Cerebellar nuclear complex (tissue), 1 donor: ENCODE results near the gene CHMP4B.
A peak's percentile ranks its signal among the peaks of the same experiment; 100 is the strongest.

Experiments used
- DNase-seq, 2 experiments: peaks; one replicate each; lab custom pipeline; 2025; lab: John Stamatoyannopoulos, UW

Gene CHMP4B

DNA sequence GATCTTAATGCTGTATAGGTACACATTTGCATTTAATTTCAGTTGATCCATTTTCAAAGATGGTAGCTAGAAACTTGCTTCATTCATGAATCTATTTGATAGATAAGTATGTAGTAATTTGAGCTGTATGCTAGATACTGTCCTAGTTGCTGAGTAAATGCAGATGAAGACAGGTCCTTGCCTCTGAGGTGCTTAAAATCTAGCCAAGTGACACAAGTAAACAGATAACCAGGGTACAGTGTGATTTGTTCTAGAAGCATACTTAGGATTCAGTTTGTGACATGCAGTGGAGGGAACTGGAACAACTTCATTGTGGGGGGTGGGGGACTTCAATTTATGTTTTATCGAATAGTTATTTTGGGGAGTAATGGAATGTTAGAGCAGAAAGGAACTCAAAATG is 9.2 kb downstream of the CHMP4B start:
- no peak for DNase-seq

DNA sequence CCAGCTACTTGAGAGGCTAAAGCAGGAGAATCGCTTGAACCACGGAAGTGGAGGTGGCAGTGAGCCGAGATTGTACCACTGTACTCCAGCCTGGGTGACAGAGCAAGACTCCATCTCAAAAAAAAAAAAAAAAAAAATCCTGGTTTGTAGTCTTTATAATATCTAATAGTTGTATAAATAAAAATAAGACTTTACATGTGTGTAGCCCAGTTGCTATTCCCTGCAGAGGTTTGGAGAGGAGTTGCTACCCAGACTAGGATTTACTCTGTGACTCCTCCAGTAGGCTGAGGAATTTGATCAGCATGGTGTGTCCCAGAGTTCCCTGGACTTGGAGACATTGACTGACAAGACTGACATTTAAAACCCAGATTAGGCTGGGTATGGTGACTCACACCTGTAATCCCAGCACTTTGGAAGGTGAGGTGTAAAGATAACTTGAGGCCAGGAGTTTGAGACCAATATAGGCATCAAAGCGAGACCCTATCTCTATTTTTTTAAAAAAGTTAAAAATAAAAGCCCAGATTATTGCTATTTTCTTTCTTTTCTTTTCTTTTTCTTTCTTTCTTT is 10.2 kb downstream of the CHMP4B start:
- DNase-seq, result no peak

DNA sequence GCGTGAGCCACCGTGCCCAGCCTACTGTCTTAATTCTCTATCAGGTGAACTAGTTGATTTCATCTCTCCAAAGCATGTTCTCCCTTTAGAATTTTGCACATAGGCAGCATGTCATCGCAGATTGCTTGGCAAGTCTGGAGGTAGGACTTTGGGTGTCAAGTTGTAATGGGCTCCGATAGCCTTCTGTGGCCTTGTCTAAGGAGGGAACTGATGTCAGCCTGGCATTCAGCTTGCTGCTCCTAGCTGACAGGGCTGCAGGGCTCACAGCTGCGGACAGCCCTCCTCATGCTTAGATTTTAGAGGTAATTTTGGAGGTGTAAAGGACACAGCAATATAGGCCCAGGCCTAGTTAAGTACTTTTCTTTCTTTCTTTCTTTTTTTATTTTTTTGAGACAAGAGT is 11.3 kb downstream of the CHMP4B start:
- DNase-seq, result no peak

DNA sequence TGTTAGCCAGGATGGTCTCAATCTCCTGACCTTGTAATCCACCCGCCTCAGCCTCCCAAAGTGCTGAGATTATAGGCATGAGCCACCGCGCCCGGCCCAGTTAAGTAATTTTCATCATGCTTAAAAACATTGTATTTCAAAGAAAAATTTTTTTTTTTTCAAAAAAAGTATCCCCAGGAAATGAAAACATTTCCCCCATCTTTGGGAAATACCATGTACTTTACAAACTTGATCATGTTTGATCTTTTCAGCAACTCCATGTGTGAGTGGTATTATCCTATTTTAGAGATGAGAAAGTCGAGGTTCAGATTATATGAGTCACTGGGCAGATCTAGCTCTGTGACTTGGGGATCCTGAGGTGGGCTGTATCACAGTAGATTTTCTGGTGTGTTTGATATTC is 11.8 kb downstream of the CHMP4B start:
- DNase-seq, result no peak

DNA sequence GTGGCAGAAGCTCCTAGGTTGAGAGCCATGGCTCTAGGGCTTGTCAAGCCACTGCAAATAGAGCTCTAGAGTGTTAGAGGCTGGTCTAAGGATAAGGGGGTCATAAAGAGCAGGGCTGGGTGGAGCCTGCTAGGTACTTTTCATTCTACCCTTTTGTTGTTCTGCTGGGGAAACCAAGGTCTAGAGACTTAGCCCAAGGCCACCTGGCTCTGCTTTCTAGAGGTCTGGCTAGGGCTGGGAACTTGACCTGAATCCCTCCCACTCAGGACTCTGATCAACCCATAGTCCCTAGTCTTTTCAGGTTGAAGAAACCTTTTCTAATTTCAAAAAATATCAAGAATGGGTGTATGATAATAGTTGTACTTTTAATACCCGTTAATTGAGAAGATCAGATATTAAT is 13.7 kb downstream of the CHMP4B start:
- no peak for DNase-seq

DNA sequence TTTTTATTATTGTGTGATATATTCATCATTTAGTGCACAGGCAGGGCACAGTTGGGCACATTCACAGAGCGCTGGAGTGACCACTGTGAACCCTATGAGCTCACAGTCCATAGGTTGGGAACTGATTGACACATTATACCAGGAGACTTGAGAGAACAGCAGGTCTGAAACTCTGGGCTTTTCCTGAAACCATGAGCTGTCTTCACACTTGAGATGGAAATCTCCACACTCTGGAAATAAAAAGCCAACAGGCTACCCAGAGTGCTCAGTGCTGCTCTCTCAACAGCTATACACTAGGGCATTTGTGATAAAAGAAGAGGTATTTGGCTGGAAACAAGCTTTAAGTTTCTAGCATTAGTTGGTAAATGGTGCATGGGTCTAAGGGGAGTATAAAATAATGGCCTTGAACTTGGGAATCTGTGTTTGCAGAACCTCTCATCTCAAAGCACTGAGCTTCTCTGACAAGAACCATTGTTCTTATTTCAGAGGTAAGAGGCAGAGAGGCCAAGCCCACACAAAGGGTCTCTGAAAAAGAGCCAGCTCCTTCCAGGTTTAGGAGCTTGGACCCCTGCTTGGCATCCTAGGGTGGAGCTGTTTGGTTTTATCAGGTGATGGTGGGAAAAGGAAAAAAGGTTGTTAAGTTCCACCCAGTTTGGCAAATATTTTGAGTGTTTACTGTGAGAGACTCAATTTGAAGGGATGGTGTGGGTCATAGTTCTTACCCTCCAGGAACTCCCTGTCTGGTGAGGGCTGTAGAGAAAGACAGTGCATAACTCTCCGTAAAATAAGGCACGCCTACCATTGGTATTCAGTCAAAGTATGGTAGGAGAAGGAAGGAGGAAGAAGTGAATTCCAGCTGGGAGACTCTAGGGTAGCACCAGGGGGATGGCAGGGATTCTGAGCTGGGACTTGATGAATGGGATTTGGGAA is 14.5 kb downstream of the CHMP4B start:
- DNase-seq, result no peak

DNA sequence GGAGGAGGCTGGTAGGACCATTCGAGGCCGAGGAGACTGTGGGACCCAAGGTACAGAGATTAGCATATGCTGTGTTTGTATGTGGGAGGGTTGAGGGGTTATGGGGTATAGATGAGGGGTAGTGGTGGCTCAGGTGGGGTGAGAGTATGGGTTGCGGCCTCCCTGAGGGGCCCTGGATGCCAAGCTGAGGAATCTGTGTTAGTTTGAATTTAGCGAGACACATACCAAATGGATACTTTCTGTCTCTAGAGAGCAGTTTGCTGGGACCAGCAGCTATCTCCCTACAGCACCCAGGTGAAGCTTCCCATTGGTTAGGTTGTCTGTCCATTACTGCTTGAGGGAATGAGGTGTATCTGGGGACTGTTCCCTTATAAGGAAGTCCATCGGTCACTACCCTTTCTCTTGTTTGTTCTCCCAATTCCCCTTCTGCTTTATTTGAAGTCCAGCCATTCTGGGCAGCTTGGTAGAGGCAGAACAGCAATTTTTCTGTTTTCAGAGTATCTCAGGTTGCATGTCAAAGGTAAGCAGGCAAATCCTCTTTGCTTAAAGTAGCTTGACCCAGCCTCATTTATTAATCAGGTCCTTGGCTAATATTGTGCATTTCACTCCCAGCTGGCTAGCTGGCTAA is 15.2 kb downstream of the CHMP4B start:
- no peak for DNase-seq

DNA sequence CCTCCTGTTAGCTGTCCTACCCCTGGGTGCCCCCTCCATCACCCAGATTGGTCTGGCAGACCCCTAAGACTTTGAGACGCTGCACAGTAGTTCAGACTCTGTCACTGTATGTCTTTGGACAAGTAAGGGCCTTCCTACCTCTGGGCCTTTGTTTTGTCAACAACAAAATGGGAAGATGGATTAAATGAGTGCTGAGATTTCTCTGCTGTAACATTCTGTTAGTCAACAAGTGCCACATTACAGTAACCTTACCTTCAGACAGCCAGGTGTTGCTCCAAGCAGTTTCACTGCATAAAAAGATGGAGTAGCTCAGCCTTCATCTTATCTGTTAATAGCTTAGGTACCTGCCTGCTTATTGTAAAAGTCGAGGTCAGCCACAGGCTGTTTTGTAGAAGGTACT is 16.0 kb downstream of the CHMP4B start:
- no peak for DNase-seq

DNA sequence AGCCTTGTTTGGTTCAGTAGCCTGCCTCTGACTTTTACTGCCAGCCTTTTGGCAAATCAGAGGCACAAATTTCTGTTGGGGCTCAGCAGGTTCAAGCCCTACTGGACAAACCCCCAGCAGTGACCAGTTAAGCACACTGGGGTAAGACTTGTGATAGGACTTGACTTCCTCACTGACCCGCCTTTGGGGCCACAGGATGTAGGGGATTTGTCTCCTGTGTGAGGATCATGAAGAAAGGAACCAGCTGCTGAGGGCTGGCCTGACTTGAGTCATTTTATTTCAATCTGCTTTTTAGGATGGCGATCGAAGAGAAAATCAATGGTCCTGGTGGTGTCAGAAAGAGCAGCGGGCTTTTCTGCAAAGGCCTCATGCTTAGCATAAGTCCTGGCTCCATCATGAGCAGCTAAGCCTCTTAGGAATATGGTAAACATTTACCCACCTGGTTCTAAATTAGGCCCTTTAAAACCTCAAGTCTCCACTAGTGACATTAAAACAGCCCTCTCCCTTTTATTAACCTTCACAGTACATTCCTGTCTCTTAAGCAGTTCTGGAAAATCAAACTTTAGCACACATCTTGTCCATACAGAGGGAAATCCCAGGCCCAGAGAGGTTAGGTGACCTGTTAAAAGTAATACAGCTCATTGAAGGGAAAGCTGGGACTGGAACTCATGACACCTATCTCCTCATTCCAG is 16.6 kb downstream of the CHMP4B start:
- no peak for DNase-seq

DNA sequence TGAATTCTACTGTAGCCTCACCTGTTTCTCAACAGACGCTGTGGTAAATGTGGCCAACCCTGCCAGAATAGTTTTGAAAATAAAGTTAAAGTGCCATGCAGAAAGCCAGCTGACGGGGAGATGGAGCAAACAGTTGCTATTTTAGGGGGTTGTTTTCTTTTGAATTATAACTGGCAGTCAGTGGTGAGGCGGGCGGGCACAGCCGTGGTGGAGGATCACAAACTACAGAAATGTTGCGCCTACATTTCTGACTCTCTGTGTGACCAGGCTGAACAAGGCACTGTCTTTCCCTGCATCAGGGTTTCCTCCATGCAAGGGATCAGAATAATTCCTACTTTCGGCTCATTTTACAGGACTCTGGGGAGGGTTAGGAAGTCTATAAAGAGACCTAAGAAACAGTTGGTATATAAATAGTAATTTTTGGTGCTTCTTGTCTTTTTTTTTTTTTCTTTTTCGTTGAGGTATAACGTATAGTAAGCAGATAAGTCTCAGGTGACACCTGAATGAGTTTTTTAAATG is 17.2 kb downstream of the CHMP4B start:
- DNase-seq, result no peak

DNA sequence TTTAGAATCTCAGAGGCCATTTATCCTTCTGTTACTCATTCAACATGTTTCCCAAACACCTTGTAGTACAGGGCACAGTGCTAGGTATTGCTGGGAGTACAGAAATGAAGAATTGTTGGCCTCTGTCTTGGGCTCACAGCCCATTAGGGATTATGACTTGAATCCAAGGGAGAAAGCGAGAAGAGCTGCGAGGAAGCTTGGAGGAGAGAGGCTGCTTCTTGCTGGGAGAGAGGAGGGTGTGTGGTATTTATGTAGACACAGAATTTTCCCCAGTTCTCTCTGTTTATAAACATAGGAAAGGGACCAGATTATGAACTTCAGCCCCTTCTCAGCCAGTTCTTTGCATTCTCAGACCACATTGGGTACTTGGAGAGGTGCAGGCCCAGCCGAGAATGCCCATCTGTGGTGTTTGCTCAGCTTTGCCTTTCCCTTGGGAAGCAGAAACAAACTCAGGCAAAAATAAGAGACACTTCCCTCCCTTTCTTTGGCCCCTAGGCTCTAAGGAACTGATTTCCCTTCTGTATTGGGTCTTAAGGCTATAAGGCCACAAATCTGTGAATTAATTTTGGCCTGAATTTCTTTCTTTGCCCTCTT is 17.9 kb downstream of the CHMP4B start:
- DNase-seq, result no peak

DNA sequence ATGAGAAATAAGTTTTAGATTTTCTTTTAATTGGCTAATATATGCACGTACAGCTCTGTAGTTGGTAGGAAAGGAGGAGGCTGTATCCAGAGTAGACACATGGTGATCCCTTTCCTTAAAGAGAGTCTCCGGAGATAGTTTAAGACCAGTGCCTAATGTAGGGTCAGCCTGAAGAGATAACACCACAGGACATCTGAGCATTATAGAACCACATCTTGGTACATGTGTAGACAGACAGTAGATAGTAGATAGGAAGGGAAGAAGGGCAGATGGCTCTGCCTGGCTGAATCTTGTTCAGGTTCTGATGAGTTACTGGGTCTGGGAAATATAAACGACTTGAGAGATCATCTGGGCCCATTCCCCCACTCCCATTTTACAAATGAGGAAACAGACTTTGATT is 18.5 kb downstream of the CHMP4B start:
- DNase-seq, result no peak

DNA sequence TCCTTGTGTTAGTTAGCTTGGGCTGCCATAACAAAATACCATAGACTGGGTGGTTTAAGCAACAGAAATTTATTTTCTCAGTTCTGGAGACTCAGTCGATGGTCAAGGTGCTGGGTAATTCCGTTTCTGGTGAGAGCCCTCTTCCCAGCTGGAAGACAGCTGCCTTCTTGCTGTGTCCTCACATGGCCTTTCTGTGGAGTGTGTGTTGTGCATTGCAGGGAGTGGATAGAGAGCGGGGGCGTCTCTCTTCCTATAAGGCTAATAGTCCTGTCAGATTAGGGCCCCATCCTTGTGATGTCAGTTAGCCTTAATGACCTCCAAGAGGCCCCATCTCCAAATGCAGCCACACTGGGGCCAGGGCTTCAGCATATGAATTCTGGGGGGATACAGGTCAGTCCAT is 19.2 kb downstream of the CHMP4B start:
- DNase-seq, result no peak

DNA sequence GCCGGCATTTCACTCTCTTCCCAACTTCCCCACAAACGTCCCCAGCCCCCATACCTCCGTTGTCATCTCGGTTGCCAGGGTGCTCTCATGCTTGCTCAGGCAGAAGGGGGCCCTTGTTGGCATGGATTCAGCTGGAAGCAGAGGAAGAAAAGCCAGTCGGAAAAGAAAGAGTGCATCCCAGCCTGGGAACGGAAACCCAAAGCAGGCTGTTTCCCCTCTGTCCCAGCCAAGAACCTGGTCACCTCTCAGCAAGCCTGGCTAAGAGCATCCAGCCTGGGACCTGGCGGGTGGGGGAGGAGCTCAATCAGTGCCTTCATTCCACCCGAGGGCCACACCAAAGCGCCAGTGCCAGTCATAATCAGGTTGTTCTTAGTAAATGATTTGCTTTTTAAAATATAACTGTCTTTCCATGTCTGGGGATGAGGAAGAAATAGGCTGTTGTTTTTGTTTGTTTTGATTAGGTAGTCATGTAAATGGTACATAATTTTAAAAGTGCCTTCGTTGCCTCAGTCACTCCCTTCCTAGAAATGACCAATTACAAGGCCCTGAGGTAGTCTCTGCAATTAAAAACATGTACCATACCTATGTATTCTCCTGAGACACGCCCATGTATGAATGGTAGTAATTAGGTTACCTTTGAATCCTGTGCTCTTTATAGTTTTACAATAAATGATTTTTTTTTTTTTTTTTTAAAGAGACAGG is 21.1 kb downstream of the CHMP4B start:
- peak in 1 of 2 experiments; percentile 23 for DNase-seq

DNA sequence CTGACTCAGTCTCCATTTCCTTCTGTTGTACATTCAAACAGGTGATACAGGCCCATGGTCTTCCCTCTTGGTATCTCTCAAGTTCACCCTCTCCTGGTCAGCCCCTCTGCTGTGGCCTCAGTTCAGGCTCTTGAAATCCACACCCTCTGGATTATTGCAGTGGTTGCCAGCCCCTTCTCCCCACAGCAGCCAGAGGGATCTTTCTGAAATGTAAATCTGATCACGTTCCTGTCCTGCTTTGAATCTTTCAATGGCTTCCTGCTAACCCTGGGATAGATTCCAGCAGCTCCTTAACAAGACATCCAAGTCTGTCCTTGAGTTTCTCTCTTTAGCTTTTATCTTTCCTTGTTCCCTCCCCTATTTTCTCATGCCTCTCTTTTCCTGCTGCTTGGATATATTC is 22.2 kb downstream of the CHMP4B start:
- DNase-seq, result no peak

DNA sequence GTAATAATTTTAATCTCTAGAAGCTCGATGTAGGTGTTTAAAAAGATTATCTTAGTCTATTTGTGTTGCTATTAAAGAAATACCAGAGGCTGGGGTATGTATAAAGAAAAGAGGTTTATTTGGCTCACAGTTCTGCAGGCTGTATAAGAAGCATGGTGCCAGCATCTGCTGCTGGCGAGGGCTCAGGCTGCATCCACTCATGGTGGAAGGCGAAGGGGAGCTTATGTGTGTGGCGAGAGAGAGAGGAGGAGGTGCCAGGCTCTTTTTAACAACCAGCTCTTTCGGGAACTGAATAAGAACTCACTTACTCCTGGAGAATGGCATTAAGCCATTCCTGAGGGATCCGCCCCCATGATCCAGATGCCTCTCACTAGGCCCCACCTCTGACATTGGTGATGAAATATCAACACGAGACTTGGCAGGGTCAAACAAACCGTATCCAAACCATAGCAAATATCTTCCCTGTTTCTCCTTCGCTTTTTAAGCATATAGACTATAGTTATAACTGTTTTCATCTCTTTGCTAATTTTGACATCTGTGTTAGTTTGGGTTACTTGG is 24.5 kb downstream of the CHMP4B start:
- DNase-seq, result no peak

DNA sequence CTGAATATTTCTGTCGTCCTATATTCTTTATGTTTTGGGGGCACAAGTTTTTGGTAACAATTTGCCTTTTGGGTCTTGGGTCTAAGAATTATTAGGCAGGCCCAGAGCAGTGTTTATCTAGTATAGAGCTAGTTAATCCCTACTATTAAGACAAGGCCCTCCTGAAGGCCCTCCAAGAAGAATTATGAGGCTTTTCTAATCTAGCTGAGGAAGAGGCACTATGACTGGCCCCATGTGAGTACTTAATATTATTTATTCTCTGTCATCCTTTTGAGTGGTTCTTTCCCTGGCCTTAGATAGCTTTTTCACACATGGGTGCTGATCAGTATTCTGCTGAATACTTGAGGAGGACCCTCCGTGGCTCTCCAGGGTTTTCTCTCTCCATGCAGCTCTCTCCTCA is 25.1 kb downstream of the CHMP4B start:
- DNase-seq, result no peak

DNA sequence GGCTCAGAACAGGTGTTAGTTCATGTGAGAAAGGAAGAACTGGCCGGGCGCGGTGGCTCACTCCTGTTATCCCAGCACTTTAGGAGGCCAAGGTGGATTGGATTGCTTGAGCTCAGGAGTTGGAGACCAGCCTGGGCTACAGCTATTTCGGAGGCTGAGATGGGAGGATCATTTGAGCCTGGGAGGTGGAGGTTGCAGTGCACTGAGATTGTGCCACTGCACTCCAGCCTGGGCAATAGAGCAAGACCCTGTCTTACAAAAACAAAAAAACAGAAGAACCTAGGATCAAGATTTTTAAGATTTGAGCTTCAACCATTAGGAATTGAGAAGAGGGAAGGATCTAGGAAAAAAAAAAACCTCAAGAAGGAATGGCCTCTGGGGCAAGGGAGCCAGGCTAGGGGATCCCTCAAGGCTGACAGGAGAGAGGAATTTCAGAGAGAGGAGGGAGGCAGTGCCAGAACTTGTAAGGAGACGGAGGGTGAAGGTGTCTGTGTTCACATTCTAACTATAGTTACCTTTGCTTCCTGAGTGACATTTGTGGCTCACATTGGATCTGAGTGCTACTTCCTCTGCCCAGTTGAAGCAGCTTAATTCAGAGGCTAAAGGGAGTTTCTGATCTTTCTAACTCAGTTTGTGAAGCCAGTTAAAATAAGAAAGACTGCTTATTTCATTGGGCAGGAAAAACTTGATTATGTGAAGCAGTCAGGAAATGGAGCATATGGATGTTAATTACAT is 26.1 kb downstream of the CHMP4B start:
- no peak for DNase-seq

DNA sequence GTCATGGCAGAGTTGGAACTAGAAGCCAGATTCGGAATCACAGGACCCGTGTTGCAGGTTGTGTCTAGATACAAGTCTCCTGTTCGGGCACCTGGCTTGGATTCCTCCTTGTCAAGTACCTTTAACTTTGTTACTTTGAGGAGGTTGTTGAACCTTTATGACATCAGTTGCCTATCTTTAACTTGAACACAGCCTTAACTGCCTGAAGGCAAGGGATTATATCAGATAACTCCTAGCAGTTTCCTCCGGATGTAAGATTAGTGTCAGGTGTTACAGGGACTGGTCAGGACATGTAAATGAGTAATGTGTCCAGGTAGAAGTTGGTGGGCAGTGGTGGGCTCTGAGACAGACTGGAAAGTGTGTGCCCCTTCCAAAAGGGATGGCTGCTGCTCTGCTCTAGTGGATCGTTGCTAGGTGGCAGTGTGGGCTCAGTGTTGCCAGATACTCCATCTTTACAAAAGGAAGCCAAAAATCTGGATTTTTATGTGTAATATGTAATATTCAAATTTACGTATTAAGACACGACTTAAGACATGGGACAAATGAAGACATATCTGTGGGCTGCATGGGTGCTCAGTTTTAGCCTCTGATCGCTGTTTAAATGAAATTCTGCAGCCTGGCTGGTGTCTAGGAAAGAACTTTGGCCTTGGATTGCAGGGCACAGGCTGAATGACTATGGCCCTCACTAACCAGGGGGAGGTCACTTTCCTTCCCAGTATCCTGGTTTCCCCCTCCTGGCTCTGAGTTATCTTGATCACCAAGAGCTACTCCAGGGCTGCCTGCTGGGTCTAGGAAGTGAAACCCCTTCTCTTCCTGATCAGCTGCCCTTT is 27.1 kb downstream of the CHMP4B start:
- DNase-seq, result no peak
